SK-N-MC (cell line): ENCODE measurements around the gene CCDC68.

Experiments used
- EZH2 ChIP-seq: fragments of 200-600 bp; sonication (generic); IDR thresholded peaks from one replicate; pipeline ENCODE4 v1.6.1; 2017; ENCODE audit warnings: antibody characterized with exemption
- FOXP2 ChIP-seq: optimal IDR thresholded peaks from 2 replicates; pipeline ENCODE3; 2011; ENCODE audit warnings: mild to moderate bottlenecking, moderate library complexity; ENCODE audit not compliant: insufficient read depth; ENCODE audit errors: extremely low read length, control extremely low read depth
- POLR2AphosphoS5 ChIP-seq: IDR thresholded peaks from 2 replicates; pipeline ENCODE4 v1.6.1; 2012; ENCODE audit warnings: mild to moderate bottlenecking, low read depth, low read length, borderline replicate concordance

DNA sequence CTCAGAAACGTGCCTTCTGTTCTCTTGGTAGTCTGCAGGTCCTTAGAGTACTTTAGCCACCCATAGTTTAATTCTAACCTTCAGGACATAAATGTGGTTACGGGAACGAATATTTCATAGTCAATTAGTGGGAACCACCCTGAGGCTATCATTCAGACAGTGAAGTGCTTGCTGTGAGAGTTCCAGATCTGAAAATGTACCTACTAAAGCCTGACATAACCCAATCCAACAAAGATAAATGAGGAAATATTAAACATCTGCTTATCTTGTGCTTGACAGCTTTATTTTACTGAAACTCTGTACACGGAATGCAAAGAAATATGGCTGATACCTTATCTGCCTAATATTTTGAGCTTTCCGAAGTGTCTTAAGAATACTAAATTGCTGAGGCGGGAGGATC lies 88.0 kb downstream of the CCDC68 start:
- TF ChIP-seq EZH2 (no peak), FOXP2 (no peak), POLR2AphosphoS5 (peak; percentile 29; the same call in 1 of the 2 replicates)
